HG02981 (cell line): ENCODE measurements around the gene FAM219A.
"Not testable (repeated sequence)": the region's sequence is repeated elsewhere in the genome, so short reads cannot be mapped to it uniquely, and the experiment has no call there.

Experiments
- ATAC-seq: cut with Tn5 transposase; IDR thresholded peaks from one replicate; pipeline ENCODE4 v1.9.1; 2021; ENCODE audit warnings: mild to moderate bottlenecking, moderate library complexity; ENCODE audit not compliant: unreplicated experiment

Gene FAM219A

GRCh38 chr9:34362614-34363214, 95.7 kb downstream of the FAM219A start:
- ATAC-seq, result no peak

GRCh38 chr9:34352957-34353356, 105.4 kb downstream of the FAM219A start:
- ATAC-seq, result not testable (repeated sequence)

- not testable (repeated sequence) for ATAC-seq
These were observed 106.2 kb downstream of the FAM219A start for GRCh38 chr9:34352122-34352652.

- no peak for ATAC-seq
These were observed 109.0 kb downstream of the FAM219A start for GRCh38 chr9:34349324-34349723.
